ENCODE data around the gene PAX5.

Gene PAX5

DNA sequence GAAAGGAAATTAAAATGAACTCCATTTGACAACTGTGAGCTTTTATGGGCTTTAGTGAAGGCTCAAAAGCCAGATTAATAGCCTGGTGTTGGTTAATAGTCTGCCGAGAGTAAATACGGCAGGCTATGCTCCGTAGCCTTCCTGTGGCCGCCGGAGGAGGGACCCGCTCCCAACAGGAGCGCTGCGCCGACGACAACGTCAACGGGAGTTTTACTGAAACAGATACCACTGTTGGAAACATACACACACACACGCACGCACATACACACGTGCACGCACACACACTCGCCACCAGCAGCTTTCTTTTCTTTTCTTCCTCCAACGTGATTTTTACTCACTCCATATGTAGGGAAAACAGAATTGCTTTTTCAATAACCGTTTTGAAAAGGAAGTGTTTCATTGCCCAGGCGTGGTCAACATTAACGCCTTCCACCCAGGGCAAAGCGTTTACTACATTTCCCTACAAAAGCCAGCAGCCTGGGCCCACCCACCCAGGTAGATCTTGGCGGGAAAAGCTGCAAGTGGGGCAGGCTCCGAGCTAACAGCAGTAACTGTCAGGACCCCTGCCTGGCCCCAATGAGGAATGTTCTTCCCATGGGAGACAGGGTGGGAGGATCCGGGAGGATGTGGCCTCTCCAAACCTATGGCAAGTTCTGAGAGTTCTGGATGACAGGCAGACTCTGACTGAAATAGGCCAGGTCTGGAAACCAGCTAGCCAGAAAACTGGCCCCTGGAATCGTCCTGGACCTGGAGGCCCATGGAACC is 72.3 kb downstream of the PAX5 start:
- DNase-seq (ENCODE audit: low read depth in 4 of 4, low spot score in 1 of 4) = no peak

- DNase-seq (ENCODE audit: low read depth in 4 of 4, low spot score in 1 of 4) = no peak
Observed at GRCh38 chr9:36961051-36961450, 73.0 kb downstream of the PAX5 start.

GRCh38 chr9:36960575-36960955 is 73.5 kb downstream of the PAX5 start:
- DNase-seq (ENCODE audit: low read depth in 4 of 4, low spot score in 1 of 4) = no peak

- no peak for DNase-seq (ENCODE audit: low read depth in 4 of 4, low spot score in 1 of 4)
Observed at GRCh38 chr9:36959681-36960574, 74.1 kb downstream of the PAX5 start.

- no peak for DNase-seq (ENCODE audit: low read depth in 4 of 4, low spot score in 1 of 4)
Observed at GRCh38 chr9:36956908-36957307, 77.2 kb downstream of the PAX5 start.

DNA sequence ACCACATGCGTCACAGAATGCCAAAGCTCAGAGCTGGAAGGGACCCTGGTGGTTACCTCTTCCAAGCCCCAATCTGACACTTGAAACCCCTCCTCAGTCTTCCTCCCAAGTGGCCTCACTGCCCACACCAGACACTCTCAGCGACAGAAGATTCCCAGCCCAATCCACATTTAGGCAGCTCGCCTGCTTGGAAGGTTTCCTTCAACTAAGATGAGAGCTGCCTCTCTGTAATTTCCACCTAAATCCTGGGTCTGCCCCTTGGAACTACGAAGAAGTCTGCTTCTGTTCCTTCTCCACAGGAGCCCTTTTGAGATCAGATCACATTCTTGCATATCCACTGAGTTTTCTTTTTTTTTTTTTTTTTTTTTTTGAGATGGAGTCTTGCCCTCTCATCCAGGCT is 83.7 kb downstream of the PAX5 start:
- DNase-seq (ENCODE audit: low read depth in 4 of 4, low spot score in 1 of 4) = no peak

GRCh38 chr9:36949466-36949865 is 84.6 kb downstream of the PAX5 start:
- DNase-seq (ENCODE audit: low read depth in 4 of 4, low spot score in 1 of 4) = no peak

DNA sequence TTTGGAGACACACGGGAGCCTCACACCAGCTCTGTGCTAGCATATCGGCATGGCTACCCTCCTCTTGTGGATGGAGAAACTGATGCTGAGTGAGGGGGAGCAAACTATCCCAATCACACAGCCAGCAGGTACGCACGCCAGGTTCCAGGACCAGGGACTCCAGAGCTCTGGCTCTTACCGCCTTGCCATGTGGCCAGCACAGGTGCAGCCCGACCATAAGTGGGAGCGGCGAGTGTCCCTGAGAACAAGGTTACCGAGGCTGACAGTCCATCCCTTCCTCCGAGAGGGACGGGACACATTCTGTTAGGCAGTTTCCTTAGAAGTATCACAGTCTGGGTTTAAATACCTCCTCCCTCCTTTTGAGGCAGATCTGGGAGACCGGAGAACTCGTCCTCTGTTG is 86.0 kb downstream of the PAX5 start:
- DNase-seq (ENCODE audit: low read depth in 4 of 4, low spot score in 1 of 4) = no peak

DNA sequence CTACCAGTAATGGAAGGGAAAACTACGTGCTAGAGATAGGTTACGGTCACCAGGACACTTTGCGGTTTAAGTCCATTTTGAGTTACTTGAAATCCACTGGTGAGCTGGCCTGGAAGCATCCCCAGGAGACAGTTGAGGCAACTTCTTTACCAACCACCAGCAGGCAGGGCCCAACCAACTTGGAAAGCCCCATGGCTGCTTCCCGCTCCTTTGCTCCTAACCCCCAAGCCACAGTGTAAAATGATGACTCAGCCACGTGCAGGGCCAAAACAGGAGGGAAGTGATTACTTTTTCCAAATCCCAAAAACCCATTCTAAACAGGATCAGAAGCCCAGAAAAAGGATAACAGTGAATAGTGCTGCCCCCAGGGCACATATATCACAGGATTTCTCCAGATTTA is 87.4 kb downstream of the PAX5 start:
- DNase-seq (ENCODE audit: low read depth in 4 of 4, low spot score in 1 of 4) = no peak

- DNase-seq (ENCODE audit: low read depth in 4 of 4, low spot score in 1 of 4) = no peak
Observed at GRCh38 chr9:36945999-36946398, 88.1 kb downstream of the PAX5 start.

DNA sequence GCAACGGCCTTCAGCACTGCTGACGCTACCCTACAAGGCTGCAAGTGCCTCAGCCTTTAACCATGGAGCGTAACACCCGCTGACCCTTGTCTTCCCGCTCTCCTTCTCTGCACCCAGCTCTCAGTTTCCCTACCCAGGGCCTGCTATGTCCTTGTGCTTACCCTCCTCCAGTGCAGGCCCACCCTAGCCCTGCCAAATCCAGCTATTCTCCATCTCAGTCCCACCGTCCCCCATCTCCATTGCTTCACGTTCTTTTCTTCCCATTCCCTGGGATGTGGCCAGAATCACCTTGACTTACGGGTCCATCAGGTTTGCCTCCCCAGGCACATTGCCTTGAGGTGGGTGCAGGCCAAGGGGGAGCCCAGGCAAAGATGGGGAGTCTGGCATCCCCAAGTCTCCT is 91.2 kb downstream of the PAX5 start:
- DNase-seq (ENCODE audit: low read depth in 4 of 4, low spot score in 1 of 4) = no peak

DNA sequence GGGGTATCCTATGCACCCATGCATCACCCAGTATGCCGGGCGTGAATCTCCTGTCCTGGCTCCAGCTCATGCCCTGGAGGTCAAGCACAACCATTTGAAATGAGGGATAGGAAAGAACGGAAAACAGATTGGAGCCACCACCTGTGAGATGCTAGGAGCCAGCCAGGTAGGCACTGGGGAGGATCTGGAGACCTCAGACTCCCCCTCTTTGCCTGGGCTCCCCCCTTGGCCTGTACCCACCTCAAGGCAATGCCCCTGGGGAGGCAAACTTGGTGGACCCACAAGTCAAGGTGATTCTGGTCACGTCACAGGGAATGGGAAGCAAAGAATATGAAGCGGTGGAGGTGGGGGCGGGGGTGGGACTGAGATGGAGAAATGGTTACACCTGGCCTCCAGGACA is 92.6 kb downstream of the PAX5 start:
- no peak for DNase-seq (ENCODE audit: low read depth in 4 of 4, low spot score in 1 of 4)

- DNase-seq (ENCODE audit: low read depth in 4 of 4, low spot score in 1 of 4) = no peak
Observed at GRCh38 chr9:36940881-36941280, 93.2 kb downstream of the PAX5 start.

- no peak for DNase-seq (ENCODE audit: low read depth in 4 of 4, low spot score in 1 of 4)
Observed at GRCh38 chr9:36940500-36940853, 93.6 kb downstream of the PAX5 start.

GRCh38 chr9:36939655-36940499 is 94.2 kb downstream of the PAX5 start:
- no peak for DNase-seq (ENCODE audit: low read depth in 4 of 4, low spot score in 1 of 4)

DNA sequence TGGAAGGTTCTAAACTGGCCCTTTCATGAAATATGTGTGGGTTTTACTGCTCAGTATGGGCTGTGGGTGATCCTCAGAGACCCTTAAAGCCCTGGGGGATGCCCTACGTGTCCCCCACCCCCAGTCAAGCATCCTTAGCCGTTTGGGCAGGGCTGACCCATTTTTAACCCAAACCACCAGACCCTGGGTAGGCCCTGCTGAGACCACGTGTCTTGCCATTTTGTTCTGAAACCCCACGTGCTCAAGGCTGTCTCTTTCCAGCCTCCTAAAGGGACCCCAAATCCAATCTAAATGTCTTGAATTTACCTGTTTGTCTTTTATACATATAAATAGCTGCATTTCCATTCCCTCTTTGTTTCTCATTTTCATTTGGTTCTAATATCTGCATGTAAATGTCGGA is 94.9 kb downstream of the PAX5 start:
- no peak for DNase-seq (ENCODE audit: low read depth in 4 of 4, low spot score in 1 of 4)

DNA sequence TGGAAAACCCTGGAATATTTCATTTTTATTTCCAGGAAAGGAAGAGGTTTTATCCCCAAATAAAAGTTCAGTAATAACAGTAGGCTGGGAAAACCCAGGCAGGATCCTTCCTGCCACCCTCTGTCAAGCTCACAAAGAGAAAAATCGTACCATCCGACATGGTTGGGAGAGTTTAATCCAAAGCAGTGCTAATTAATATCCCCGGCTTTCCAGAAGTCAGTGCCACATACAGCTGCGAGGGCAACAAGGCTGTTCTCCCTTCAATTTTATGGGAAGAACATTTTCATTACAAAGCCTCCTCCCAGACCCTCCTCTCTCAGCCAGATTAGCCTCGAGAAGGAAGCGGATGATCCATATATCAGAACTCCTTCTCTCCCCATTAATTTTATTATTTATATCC is 95.5 kb downstream of the PAX5 start:
- DNase-seq (ENCODE audit: low read depth in 4 of 4, low spot score in 1 of 4) = no peak

GRCh38 chr9:36937951-36938350 is 96.1 kb downstream of the PAX5 start:
- DNase-seq (ENCODE audit: low read depth in 4 of 4, low spot score in 1 of 4) = no peak

- no peak for DNase-seq (ENCODE audit: low read depth in 4 of 4, low spot score in 1 of 4)
Observed at GRCh38 chr9:36937346-36937745, 96.7 kb downstream of the PAX5 start.

DNA sequence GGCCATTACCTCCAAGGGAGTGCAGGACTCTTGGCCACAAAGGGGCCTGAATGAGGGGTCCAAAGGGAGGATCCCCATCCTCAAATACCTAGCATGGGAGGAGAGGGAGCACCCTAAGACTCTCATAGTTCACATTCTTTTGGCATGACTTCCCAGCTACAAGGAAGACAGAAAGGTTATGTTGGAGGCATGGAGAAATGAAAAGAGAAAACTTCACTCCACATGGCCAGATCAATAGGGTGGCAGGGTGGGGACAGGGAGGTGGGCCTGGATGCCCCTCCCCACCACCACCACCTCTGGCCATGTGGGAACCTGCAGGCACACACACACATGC is 97.6 kb downstream of the PAX5 start:
- DNase-seq (ENCODE audit: low read depth in 4 of 4, low spot score in 1 of 4) = no peak

GRCh38 chr9:36935768-36936497 is 98.1 kb downstream of the PAX5 start:
- no peak for DNase-seq (ENCODE audit: low read depth in 4 of 4, low spot score in 1 of 4)

Data from stimulated activated CD4-positive, alpha-beta T cell treated with anti-CD3 and anti-CD28 coated beads, Interleukin-1b, Interleukin-23, amount 100 ng/mL, for 24 hours (primary cell).